PC-9 (cell line): ENCODE measurements around the gene QPCTL. TPM values are rescaled to one million over a fixed set of nuclear protein-coding genes. Genes with fewer than 3 reads are reported as not detected.

Experiments
- BruUV-seq: library from RNA; stranded (reverse); fragments of 400-500 nt; replicated peaks from 2 replicates; lab custom pipeline; 2021; lab: Mats Ljungman, UMichigan
- CTCF ChIA-PET: fragments of 300-600 bp; sonication (Branson Sonifier 250); formaldehyde crosslinking; loops from one replicate; lab custom pipeline; 2022; ENCODE audit warnings: antibody characterized with exemption; lab: Charles Lee
- POLR2A ChIA-PET: fragments of 300-600 bp; sonication (Branson Sonifier 250); formaldehyde crosslinking; loops from one replicate; lab custom pipeline; 2022; ENCODE audit warnings: antibody characterized with exemption; ENCODE audit not compliant: unreplicated experiment; lab: Charles Lee
- DNase-seq, 2 experiments: peaks; one replicate each; pipeline versions ENCODE4 v3.0.0 to v3.0.0-alpha.2; 2015 to 2022; ENCODE audit warnings: mixed read lengths in 1 of 2
- H2AFZ ChIP-seq: fragments of 200-600 bp; sonication (generic); 2 replicates; pipeline ENCODE4 v1.8.1; 2017; ENCODE audit warnings: antibody characterized with exemption
- H3F3A ChIP-seq: fragments of 200-600 bp; sonication (generic); 2 replicates; pipeline ENCODE4 v1.8.1; 2017; ENCODE audit warnings: antibody characterized with exemption, mild to moderate bottlenecking, low read depth; ENCODE audit not compliant: insufficient read depth
- H3K27ac ChIP-seq: fragments of 200-600 bp; sonication (generic); 2 replicates; pipeline ENCODE4 v1.6.1; 2016; ENCODE audit warnings: mixed run types
- H3K27me3 ChIP-seq: fragments of 200-600 bp; sonication (generic); 2 replicates; pipeline ENCODE4 v1.6.1; 2016; ENCODE audit warnings: low read depth, mixed run types; ENCODE audit not compliant: insufficient read depth
- H3K36me3 ChIP-seq: fragments of 200-600 bp; sonication (generic); 2 replicates; pipeline ENCODE4 v1.6.1; 2016; ENCODE audit warnings: low read depth, mixed run types
- H3K4me1 ChIP-seq: fragments of 200-600 bp; sonication (generic); replicated peaks from 2 replicates; pipeline ENCODE4 v1.6.1; 2016; ENCODE audit warnings: mixed run types; ENCODE audit not compliant: insufficient read depth
- H3K4me2 ChIP-seq: fragments of 200-600 bp; sonication (generic); 2 replicates; pipeline ENCODE4 v1.6.1; 2017; ENCODE audit warnings: mixed run types
- H3K4me3 ChIP-seq: fragments of 200-600 bp; sonication (generic); 2 replicates; pipeline ENCODE4 v1.6.1; 2016; ENCODE audit warnings: mixed run types
- H3K79me2 ChIP-seq: fragments of 200-600 bp; sonication (generic); 2 replicates; pipeline ENCODE4 v1.6.1; 2017; ENCODE audit warnings: low read depth, mixed run types
- H3K9me2 ChIP-seq: fragments of 200-600 bp; sonication (generic); 2 replicates; pipeline ENCODE4 v1.8.1; 2017; ENCODE audit warnings: mild to moderate bottlenecking; ENCODE audit not compliant: insufficient read depth
- H3K9me3 ChIP-seq: fragments of 200-600 bp; sonication (generic); 2 replicates; pipeline ENCODE4 v1.8.1; 2016; ENCODE audit warnings: low read depth; ENCODE audit not compliant: insufficient read depth
- H4K20me1 ChIP-seq: fragments of 200-600 bp; sonication (generic); 2 replicates; pipeline ENCODE4 v1.8.1; 2017; ENCODE audit not compliant: insufficient read depth
- EZH2 ChIP-seq: fragments of 200-600 bp; sonication (generic); IDR thresholded peaks from 2 replicates; pipeline ENCODE4 v1.8.0; 2017; ENCODE audit warnings: antibody characterized with exemption, low read depth
- intact Hi-C: fragments of 100-400 bp; cut with micrococcal nuclease; formaldehyde crosslinking; loops from one replicate; pipeline ENCODE4 v1.10.0; 2022; ENCODE audit not compliant: unreplicated experiment
- total RNA-seq: library from RNA; stranded (reverse); gene quantifications from 2 replicates; pipeline ENCODE4 v1.2.3, GENCODE V29; 2021
- TF ChIP-seq, protein P1 (sequence below): fragments of 200-600 bp; sonication (generic); conservative IDR thresholded peaks from 2 replicates; pipeline ENCODE4 v1.6.1; 2017; ENCODE audit warnings: mixed run types, antibody characterized with exemption, mild to moderate bottlenecking, moderate library complexity

QPCTL gene
- total RNA-seq, 1 experiment from 2014 or later: 27.6 TPM

DNA sequence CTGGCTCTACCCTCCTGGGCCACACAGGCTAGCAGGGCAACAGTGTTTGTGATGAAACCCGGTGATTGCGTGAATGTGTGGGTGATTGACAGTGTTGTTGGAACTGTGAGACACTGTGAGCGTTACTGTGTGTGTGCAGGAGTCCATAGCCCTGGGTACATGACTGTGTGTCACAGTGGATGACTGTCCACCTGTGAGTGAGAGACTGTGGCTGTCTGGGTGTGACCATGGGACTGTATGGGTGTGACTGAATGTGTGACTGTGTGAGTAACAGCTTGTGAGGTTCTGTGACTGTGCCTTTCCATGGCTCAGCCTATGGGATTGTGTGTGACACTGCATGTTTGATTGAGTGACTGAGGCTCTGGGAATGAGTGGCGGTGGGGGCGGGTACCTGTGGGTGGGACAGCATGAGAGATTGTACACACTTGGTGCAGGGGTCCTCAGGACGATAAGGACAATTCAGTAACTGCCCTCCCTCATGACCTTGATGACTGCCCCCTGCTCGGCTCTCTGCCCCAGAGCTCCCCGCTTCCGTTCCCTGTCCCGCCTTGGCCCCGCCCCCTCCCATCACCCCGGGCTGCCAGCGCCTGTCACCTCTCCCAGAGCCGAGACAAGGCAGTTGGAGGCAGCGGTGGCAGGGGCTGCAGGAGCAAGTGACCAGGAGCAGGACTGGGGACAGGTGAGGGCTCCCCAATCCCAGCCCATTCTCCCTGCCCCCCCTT lies 24.7 kb upstream of the QPCTL start, which contains the start of gene GIPR:
GIPR (plus strand) TSS at position 602 of the 722 bp plus-strand sequence. CDS start 1,300 bp downstream, outside the sequence.
- Histone ChIP-seq H3K4me2 (peak within 1 kb of the TSS; percentile 92), H3K4me1 (peaks cover 35% of the 10 kb centered on the region), H3K9me3 (no peaks in the 10 kb centered on the region), H2AFZ (peak within 1 kb of the TSS; percentile 73), H3K4me3 (peak within 1 kb of the TSS; percentile 60), H4K20me1 (no peaks in the 10 kb centered on the region), H3K27me3 (no peaks in the 10 kb centered on the region), H3K36me3 (no peaks in the 10 kb centered on the region), H3K9me2 (no peaks in the 10 kb centered on the region), H3K27ac (peak within 1 kb of the TSS; percentile 20; the same call in 1 of the 2 replicates), H3K79me2 (no peaks in the 10 kb centered on the region), H3F3A (peaks cover 24% of the 10 kb centered on the region; the same call in 1 of the 2 replicates)
- no TSS peak for BruUV-seq
- no peak for TF ChIP-seq EZH2
- TF ChIP-seq, protein P1, sequence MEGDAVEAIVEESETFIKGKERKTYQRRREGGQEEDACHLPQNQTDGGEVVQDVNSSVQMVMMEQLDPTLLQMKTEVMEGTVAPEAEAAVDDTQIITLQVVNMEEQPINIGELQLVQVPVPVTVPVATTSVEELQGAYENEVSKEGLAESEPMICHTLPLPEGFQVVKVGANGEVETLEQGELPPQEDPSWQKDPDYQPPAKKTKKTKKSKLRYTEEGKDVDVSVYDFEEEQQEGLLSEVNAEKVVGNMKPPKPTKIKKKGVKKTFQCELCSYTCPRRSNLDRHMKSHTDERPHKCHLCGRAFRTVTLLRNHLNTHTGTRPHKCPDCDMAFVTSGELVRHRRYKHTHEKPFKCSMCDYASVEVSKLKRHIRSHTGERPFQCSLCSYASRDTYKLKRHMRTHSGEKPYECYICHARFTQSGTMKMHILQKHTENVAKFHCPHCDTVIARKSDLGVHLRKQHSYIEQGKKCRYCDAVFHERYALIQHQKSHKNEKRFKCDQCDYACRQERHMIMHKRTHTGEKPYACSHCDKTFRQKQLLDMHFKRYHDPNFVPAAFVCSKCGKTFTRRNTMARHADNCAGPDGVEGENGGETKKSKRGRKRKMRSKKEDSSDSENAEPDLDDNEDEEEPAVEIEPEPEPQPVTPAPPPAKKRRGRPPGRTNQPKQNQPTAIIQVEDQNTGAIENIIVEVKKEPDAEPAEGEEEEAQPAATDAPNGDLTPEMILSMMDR: no peak
- intact Hi-C loops: no loop called here
- ChIA-PET POLR2A (interaction anchor here (0.7 to 1.0 kb wide), 2 partner anchors 9 to 52 kb away, joined by 3 to 17 read pairs; no protein-coding TSS in a partner anchor), CTCF (no interaction called here)
- DNase-seq: peak; percentile 59 to 91

DNA sequence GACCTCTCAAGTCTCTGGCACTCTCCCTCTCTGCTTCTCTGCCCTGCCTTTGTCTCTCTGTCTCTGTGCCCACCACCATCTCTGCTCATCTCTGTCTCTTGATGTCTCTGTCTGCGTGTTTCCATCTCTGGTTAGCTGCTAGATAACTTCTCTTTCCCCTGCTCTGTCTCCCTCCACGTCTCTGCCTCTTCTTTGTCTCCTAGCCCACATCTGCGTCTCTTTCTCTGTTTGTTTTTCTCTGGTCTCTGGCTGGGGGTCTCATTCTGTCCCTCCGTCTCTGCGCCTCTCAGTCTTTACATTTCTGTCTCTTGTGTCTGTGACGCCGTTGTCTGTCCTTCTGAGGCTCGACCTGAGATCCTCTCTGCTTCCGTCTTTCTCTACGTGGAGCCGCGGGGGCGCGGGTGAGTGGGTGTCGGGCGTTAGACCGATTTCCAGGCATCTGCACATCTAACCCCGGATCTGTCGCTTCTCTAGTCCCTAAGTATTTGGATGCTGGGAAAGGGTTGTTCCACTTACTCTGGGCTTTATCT lies 24.1 kb upstream of the QPCTL start:
- H3K79me2 ChIP-seq: no peaks in the 10 kb centered on the region
- H3K4me3 ChIP-seq: peak overlapping the region; percentile 60
- H3K27ac ChIP-seq: 0 out of 2 replicates have a peak overlapping the region, but pooled peaks have one; percentile 7
- H3F3A ChIP-seq: peaks cover 27% of the 10 kb centered on the region; the same call in 1 of the 2 replicates
- H3K4me1 ChIP-seq: peaks cover 35% of the 10 kb centered on the region
- intact Hi-C loops: no loop called here
- POLR2A ChIA-PET: interaction anchor here (0.7 to 1.0 kb wide), 3 partner anchors 9 to 153 kb away, joined by 3 to 17 read pairs (median 3); no protein-coding TSS in a partner anchor
- H2AFZ ChIP-seq: peak overlapping the region; percentile 73
- peak overlapping the region; percentile 92 for H3K4me2 ChIP-seq
- no TSS peak for BruUV-seq
- CTCF ChIA-PET: interaction anchor here (1.0 kb wide), 1 partner anchor 26 kb away, joined by 3 read pairs; no protein-coding TSS in a partner anchor
- no peaks in the 10 kb centered on the region for H3K9me3 ChIP-seq
- H3K9me2 ChIP-seq: no peaks in the 10 kb centered on the region
- H4K20me1 ChIP-seq: no peaks in the 10 kb centered on the region
- no peaks in the 10 kb centered on the region for H3K36me3 ChIP-seq
- TF ChIP-seq, protein P1: no peak
- no peak for TF ChIP-seq EZH2
- H3K27me3 ChIP-seq: no peaks in the 10 kb centered on the region
- no peak for DNase-seq

DNA sequence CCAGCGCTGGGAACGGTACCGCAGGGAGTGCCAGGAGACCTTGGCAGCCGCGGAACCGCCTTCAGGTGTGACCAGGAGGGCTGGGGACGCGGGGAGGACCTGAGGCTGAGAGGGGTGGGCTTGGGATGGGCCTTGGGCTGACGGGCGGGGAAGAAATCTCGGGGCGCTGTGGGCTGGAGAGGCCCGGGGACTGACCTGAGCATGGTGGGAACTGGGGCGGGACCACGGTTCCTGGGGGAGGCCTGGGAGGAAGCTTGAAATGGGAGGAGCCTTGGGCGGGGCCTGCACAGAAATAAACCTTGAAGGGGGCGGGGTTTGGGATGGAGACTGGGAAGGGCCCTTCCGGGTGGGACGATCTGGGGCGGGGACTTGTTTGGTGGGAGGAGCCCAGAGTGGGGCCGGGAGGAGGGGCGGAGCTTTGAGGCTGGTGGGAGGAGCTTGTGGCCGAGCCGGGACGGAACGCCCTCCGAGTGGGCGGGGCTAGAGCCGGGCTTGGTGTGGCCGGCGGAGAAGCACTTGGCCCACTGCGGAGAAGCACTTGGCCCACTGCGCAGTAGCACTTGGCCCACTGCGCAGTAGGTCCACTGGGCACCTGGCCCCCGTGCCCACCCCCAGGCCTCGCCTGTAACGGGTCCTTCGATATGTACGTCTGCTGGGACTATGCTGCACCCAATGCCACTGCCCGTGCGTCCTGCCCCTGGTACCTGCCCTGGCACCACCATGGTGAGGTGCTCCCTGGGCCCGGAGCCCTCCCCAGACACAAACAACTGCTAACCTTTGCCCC lies 21.6 kb upstream of the QPCTL start:
- TF ChIP-seq, protein P1: no peak
- ChIA-PET CTCF (interaction anchor here (0.6 to 1.5 kb wide), 2 partner anchors 27 to 29 kb away, joined by 3 to 19 read pairs; no protein-coding TSS in a partner anchor), POLR2A (interaction anchor here (0.6 to 0.8 kb wide), 10 partner anchors 10 to 925 kb away, joined by 3 to 11 read pairs (median 6); partner anchors contain the start of genes QPCTL and TOMM40)
- no TSS peak for BruUV-seq
- peak; percentile 81 to 96 for DNase-seq
- intact Hi-C loops: no loop called here
- Histone ChIP-seq H3F3A (peaks cover 31% of the 10 kb centered on the region; the same call in 1 of the 2 replicates), H3K27me3 (no peaks in the 10 kb centered on the region), H3K79me2 (no peaks in the 10 kb centered on the region), H3K4me2 (peak overlapping the region; percentile 92), H3K27ac (no peak overlapping the region), H3K9me2 (no peaks in the 10 kb centered on the region), H2AFZ (peak overlapping the region; percentile 69), H3K4me3 (peak overlapping the region; percentile 51; the same call in 1 of the 2 replicates), H3K36me3 (no peaks in the 10 kb centered on the region), H3K4me1 (peaks cover 35% of the 10 kb centered on the region), H3K9me3 (no peaks in the 10 kb centered on the region), H4K20me1 (no peaks in the 10 kb centered on the region)
